AG09319 (cell line): ENCODE results near the gene DIPK1C.

Experiments used
- DNase-seq: peaks from one replicate; pipeline ENCODE4 v3.0.0-alpha.2; 2010; ENCODE audit warnings: low read depth; ENCODE audit errors: extremely low read depth
- TF ChIP-seq, protein P1 (sequence below): IDR thresholded peaks from 2 replicates; pipeline ENCODE4 v1.5.1; 2011; ENCODE audit warnings: low read depth, mild to moderate bottlenecking, inconsistent platforms, low read length, moderate library complexity

Gene DIPK1C

DNA sequence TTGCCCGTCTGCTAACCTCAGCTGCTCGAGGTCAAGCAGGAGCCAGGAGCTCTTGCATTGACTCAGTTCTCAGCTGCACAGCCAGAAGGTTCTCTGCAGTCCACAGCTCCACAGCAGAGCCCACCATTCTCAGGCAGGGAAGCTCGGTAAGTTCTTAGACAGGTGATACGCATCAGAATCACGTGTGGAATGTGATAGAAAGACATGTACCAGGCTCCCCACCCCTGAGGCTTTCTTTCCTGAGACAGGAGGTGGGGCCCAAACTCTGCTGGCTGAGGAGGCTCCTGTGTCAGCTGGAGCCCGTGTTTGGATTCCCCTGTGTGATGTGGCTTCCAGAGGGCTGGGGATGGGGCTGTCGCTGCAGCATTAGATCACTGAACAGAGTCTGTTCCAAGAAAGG lies 28.0 kb downstream of the DIPK1C start:
- no peak for DNase-seq
- TF ChIP-seq, protein P1, sequence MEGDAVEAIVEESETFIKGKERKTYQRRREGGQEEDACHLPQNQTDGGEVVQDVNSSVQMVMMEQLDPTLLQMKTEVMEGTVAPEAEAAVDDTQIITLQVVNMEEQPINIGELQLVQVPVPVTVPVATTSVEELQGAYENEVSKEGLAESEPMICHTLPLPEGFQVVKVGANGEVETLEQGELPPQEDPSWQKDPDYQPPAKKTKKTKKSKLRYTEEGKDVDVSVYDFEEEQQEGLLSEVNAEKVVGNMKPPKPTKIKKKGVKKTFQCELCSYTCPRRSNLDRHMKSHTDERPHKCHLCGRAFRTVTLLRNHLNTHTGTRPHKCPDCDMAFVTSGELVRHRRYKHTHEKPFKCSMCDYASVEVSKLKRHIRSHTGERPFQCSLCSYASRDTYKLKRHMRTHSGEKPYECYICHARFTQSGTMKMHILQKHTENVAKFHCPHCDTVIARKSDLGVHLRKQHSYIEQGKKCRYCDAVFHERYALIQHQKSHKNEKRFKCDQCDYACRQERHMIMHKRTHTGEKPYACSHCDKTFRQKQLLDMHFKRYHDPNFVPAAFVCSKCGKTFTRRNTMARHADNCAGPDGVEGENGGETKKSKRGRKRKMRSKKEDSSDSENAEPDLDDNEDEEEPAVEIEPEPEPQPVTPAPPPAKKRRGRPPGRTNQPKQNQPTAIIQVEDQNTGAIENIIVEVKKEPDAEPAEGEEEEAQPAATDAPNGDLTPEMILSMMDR, result no peak

DNA sequence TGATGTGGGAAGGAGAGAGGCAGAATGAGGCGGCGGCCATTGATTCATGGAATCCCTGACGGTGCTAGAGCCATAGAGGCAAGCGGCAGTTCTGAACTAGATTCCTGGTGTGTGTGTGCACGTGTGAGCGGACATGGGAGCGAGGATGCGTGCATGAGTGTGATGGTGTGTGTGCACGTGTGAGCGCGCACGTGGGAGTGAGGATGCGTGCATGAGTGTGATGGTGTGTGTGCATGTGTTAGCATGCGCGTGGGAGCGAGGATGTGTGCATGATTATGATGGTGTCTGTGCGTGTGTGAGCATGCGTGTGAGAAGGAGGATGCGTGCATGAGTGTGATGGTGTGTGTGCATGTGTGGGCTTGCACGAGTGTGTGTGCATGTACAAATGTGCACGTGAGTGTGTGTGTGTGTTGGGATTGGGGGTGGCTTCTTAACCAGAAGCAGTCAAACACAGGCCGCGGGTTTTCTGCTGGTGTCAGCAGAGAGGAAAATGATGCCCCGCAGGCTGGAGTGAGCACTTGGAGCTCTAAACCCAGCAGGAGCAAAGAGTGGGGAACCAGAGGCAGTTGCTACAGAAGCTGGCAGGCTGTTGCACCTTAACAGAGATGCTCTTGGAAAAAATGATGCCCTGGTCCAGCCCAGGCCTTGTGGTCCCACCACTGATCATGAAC lies 29.5 kb downstream of the DIPK1C start:
- TF ChIP-seq, protein P1, result no peak
- DNase-seq, result no peak

DNA sequence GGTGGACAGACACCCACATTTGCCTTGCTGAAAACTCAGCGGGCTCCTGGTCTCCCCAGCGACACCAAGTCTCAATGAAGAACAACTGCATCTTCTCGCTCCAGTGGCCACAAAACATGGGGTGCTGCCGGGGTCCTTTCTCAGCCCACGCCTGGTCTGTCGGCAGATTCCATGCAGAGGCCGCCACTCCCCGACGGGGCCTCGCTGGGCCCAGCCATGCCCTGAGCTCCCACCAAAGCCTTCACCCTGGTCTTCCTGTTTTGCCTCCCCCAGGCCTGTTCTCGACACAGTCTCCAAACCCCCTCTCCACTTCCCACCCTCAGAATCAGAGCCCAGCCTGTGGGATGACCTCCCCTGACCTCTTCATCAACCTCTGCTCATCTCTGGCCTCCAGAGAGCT lies 31.2 kb downstream of the DIPK1C start:
- no peak for DNase-seq
- TF ChIP-seq, protein P1, result no peak

DNA sequence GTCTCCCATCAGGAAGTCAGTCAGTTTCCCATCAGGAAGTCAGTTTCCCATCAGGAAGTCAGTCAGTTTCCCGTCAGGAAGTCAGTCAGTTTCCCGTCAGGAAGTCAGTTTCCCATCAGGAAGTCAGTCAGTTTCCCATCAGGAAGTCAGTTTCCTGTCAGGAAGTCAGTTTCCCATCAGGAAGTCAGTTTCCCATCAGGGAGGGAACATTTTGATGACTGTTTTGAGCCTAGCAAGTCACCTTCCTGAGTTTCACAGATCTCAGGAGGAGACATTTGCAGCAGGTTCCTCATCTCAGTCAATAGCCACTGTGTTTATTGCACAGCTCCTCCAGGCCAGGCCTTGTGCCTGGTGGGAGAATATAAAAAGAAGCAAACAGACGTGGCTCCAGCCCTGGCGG lies 31.9 kb downstream of the DIPK1C start:
- no peak for DNase-seq
- TF ChIP-seq, protein P1, result no peak

DNA sequence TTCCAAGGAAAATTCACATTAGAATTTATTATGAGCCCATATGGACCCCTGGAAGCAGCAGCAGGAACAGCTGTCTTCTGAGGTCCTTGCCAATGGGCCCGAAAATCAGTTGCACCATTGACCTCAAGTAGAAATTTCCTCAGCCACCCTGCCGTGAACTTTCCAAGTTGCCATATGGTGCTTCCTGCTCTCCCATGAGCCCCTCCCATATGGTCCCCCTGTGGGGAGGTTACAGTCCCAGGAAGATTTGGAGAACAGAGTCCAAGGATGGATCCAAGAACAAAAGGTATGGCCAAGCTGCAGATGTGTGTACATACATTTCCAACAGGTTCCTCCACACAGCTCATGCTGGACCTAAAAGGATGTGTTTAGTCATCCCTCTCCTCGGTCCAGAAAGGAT lies 34.6 kb downstream of the DIPK1C start:
- no peak for DNase-seq
- TF ChIP-seq, protein P1, result no peak

DNA sequence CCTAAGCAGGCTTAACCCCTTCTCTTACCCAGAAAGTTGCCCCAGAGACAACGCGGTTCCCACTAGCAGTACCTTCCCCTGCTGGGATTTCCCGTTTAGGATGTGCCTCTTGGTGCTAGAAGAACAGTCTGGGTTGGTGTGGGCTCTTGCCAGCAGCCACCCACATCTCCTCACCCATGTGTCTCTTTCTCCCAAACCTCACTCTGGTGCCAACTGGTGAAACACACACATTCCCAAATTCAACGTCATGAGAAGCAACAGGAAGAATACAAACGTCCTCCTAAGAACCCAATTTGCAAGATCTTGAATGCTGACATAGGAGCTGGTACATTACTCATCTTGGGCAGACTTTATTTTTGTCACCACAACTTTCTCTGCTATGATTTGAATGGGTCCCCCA lies 36.2 kb downstream of the DIPK1C start:
- no peak for DNase-seq
- TF ChIP-seq, protein P1, result no peak

DNA sequence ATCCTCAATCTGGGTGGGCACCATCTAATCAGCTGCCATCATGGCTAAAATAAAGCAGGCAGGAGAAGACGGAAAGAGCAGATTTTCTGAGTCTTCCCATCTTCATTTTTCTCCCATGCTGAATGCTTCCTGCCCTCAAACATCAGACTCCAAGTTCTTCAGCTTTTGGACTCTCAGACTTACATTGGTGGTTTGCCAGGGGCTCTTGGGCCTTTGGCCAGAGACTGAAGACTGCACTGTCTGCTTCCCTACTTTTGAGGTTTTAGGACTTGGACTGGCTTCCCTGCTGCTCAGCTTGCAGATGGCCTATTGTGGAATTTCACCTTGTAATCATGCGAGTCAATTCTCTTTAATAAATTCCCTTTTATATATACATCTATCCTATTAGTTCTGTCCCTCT lies 36.6 kb downstream of the DIPK1C start:
- DNase-seq, result no peak
- TF ChIP-seq, protein P1, result no peak
